Cerebellar nuclear complex (tissue), 1 donor: Measurements from ENCODE around the gene SNRPN.
"Not testable (repeated sequence)": the region's sequence is repeated elsewhere in the genome, so short reads cannot be mapped to it uniquely, and the experiment has no call there.

Experiments
- DNase-seq, 2 experiments: peaks; one replicate each; lab custom pipeline; 2025; lab: John Stamatoyannopoulos, UW

The SNRPN gene

GRCh38 chr15:24954783-24955530, at the start of gene SNRPN, which contains the start of gene SNURF:
Gene SNRPN, plus strand, starts transcription at chr15:24954987. Its CDS starts 19,467 bp downstream, at chr15:24974454.
Gene SNURF, plus strand, starts transcription at chr15:24954987. Its CDS starts 62 bp downstream, at chr15:24955049.
- no peak for DNase-seq

GRCh38 chr15:24916305-24917009, 38.3 kb upstream of the SNRPN start:
- DNase-seq = no peak

DNA sequence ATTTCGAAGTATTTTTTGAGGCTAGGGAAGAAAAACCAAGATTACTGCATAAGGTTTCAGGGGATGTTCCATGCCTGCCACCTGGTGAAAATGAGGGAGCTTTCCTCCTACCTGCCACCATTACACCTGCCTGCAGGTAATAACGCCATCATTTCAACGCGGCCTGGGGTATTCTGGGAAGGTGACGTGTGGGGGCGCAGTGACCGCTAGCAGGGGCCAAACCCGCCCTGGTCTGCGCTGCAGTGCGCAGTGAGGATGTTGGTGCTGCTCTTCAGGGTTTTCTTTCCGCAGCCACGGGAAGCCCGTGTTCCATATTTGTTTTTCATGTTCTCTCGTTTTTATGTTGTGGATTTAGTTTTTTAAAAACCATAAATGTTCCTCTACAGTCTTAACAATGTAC, 37.4 kb upstream of the SNRPN start:
- no peak for DNase-seq

GRCh38 chr15:24919446-24919845, 35.3 kb upstream of the SNRPN start:
- DNase-seq = no peak

DNA sequence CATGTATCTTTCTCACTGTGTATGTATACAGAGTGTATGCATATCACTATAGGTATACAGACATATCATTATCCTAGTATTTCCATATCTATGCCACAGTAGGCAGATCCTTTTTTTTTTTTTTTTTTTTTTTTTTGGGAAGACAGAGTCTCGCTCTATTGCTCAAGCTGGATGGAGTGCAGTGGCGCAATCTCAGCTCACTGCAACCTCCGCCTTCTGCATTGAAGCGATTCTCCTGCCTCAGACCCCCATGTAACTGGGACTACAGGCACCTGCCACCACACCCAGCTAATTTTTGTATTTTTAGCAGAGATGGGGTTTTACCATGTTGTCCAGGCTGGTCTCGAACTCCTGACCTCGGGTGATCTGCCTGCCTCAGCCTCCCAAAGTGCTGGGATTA, 32.0 kb upstream of the SNRPN start:
- DNase-seq = not testable (repeated sequence)

DNA sequence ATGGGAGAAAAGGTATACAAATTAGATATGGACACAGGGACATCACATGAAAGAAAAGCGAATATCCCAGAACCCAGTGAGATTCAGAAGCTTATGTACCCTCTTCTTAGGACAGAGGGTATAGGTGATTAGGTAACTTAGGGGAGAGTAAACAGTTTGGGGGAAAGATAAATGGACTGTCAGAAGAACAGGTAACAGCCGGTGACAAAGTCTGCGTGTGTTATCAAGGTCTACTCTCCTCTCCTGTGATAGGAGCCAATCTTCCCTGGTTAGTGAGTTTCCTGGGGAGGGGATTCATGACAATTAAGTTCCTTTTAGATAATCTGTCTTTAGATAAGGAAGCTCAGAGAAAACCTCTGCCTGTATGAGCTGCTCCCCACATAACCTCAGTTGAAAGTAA, 30.6 kb upstream of the SNRPN start:
- no peak for DNase-seq

DNA sequence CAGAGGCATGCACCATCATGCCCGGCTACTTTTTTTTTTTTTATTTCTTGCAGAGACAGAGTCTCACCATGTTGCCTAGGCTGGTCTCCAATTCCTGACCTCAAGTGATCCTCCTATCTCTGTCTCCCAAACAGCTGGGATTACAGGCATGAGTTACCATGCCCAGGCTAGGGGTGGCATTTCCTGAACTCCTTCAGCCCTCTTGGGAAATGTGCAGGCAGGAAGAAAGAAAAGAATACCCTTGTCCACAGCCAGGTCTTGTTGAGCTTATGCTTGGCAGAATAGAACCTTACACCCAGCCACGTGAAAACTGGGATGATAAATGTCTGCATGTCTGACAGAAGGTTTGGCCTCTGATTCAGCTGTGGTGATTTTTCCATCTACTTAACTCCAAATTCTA, 30.2 kb upstream of the SNRPN start:
- no peak for DNase-seq

- not testable (repeated sequence) for DNase-seq
These were observed 22.7 kb upstream of the SNRPN start for GRCh38 chr15:24931874-24932732.

DNA sequence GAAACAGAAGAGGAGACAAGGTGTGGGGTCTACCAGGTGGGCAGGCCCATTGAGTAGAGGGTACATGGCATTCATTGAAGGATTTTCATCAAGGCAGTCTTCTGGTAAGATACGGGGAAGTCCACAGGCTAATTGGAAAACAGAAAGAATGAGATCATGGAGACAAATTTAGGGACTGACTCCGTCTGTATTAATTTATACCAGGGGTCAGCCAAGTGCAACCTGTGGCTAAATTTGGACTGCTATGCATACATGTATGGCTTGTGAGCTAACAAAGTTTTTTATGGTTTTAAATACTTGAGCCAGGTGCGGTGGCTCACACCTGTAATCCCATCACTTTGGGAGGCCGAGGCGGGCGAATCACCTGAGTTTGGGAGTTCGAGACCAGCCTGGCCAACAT, 21.1 kb upstream of the SNRPN start:
- no peak for DNase-seq

GRCh38 chr15:24938224-24938623, 16.6 kb upstream of the SNRPN start:
- DNase-seq = not testable (repeated sequence)

- no peak for DNase-seq
These were observed 14.6 kb upstream of the SNRPN start for GRCh38 chr15:24940236-24940635.

DNA sequence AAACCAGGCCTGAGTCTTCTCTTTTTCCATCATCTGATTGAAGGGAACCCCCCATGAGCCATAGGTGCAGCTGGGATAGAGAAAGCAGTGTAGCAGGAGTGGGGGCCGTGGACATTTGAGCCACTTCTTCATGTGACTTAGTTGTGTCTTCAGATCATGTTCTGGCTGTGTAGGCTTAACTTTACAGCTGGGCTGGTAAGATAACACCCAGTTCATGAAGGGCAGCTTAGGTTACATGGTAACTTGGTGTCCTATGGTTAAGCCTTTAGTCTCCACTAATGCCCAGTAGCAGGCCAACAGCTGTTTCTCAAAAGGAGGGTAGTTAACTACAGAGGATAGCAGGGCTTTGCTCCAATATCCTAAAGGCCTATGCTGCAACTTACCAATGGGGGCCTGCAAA, 11.4 kb upstream of the SNRPN start:
- no peak for DNase-seq

DNA sequence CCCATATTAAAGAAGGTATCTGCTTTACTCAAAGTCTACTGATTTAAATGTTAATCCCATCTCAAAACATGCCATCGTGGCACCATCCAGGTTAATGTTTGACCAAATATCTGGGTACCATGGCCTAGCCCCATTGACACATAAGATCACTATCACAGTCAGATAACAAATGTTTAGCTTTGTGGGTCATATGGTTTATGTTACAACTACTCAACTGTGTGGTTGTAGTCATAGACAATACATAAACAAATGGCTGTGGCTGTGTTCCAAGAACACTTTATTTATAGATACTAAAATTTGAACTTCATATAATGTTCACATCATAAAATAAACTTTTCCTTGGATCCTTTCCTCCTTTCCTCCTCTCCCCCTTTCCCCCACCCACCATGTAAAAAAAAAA, 9.8 kb upstream of the SNRPN start:
- no peak for DNase-seq

DNA sequence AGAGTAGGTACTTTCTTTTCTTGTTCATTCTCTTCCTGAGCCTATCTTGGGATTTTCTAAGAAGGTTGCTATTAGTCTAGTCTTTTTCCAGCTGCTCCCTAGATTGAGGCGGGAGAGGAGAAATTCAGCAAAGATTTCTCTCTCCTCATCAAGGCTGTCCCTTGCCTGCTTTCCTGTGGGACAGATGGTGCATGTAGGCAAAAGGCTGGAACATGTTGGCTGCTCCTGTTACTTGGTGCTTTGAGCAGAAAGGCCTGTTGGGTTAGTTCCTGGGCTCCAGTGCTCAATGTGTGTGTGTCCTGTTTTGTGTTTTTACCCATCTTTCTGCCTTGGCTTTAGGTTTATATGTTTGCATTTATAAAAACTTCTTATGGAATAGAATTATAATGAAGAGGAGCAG, 9.1 kb upstream of the SNRPN start:
- no peak for DNase-seq

DNA sequence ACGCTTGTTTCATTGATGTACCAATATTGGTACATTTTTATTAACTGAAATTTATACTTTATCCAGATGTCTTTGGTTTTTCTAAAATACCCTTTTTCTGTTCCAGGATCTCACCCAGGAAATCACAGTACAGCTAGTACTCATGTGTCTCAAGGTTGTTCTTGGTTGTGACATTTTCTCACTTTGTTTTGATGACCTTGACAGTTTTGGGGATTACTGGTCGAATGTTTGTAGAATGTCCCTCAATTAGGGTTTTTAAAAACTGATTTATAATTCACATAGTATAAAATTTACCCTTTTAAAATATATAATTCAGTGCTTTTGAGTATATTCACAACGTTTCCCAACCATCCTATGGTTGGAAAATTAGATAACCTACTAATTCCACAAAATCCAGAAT, 6.3 kb upstream of the SNRPN start:
- no peak for DNase-seq

DNA sequence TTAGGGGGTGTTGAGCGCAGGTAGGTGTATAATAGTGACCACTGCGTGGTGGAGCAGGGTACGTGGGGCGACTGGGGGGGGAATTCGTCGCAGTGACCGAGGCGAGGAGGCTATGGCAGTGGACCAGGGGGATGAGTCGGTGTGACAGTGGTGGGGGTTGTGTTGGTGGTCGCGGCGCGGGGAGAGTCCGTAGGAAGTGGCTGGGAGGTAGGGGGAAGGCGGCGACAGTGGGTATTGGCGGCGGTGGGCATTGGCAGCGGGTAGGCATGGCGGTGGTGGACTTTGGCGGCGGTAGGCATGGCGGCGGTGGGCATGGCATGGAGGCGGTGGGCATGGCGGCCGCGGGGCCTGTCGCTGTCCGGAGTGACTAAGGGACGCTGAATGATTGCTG, 739 bp downstream of the SNRPN start:
- no peak for DNase-seq

GRCh38 chr15:24956111-24956838, 1.5 kb downstream of the SNRPN start:
- DNase-seq = peak in 1 of 2 experiments; percentile 36

DNA sequence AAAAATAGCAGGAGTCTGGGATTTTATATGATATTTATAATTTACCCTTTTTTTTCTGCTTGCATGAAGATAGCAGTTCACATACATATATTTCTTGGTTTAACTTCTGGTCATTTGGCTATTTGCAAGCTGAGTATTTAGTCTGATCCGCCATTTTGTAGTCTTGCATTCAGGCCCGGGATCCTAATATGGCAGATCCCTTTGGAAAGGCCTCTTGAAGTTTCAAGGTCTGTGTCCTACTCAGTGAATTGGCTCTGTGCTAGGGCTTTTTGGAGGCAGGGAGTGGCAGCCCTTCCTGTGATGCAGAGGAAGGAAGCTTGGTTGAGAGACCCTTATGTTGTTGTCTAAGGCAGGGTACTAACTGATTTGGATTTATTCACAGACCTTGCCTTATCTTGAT, 2.9 kb downstream of the SNRPN start:
- no peak for DNase-seq

GRCh38 chr15:24961967-24962366, 7.2 kb downstream of the SNRPN start:
- DNase-seq = no peak

DNA sequence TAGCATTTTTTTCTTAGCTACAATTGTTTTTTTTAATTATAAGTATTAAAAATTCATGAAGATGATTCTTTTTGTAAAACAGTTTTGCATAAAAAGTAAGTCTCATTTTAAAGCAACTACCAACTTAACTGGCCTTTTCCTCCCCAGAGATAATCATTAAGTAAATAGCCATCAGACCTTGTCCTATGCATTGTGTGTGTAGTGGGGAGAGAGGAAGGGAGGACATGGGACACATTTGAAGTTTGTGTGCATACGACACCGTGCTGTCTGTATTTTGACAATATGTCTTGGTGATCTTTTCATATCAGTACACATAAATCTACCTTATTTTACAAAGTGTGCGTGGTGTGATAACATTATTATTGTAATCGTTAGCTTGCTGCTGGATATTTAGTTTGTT, 8.1 kb downstream of the SNRPN start:
- DNase-seq = no peak

GRCh38 chr15:24966364-24967103, 11.7 kb downstream of the SNRPN start:
- DNase-seq = no peak
